Thoracic aorta (tissue), 2 donors: ENCODE data around the gene ANO9. TPM values are rescaled to one million over a fixed set of nuclear protein-coding genes. Genes with fewer than 3 reads are reported as not detected.

Experiments used
- ATAC-seq: fragments of 150-250 bp; one replicate; pipeline ENCODE4 v1.8.0; 2017; ENCODE audit warnings: low read depth; ENCODE audit not compliant: insufficient number of reproducible peaks, low FRiP score
- DNase-seq: peaks from one replicate; pipeline ENCODE4 v3.0.0-alpha.2; 2020; ENCODE audit warnings: low spot score
- H3K27ac ChIP-seq, 2 donors: fragments of 200-600 bp; sonication (generic); 1 replicate in 1 of 2; 2 replicates in 1 of 2; pipeline ENCODE4 v1.5.1; 2016; ENCODE audit warnings: mild to moderate bottlenecking in 2 of 2, moderate library complexity in 2 of 2
- H3K27me3 ChIP-seq: fragments of 200-600 bp; sonication (generic); replicated peaks from 2 replicates; pipeline ENCODE4 v1.6.0; 2016; ENCODE audit warnings: mild to moderate bottlenecking; ENCODE audit not compliant: insufficient read depth
- H3K36me3 ChIP-seq: fragments of 200-600 bp; sonication (generic); one replicate; pipeline ENCODE4 v1.5.1; 2016
- H3K4me1 ChIP-seq, 2 donors: fragments of 200-600 bp; sonication (generic); 1 replicate in 1 of 2; 2 replicates in 1 of 2; pipeline versions ENCODE4 v1.5.1 to v1.6.0; 2016; ENCODE audit warnings: low read depth in 2 of 2, mild to moderate bottlenecking in 1 of 2; ENCODE audit not compliant: control insufficient read depth in 1 of 2
- H3K4me3 ChIP-seq: fragments of 200-600 bp; sonication (generic); 2 replicates; pipeline ENCODE4 v1.5.1; 2016; ENCODE audit warnings: mild to moderate bottlenecking
- H3K9me3 ChIP-seq: fragments of 200-600 bp; sonication (generic); 2 replicates; pipeline ENCODE4 v1.5.1; 2016
- total RNA-seq, 2 donors: library from RNA; depleted of rRNA; stranded (reverse); fragments of >200 nt; gene quantifications; one replicate each; pipeline versions ENCODE4 v1.1.0 to v1.2.3, GENCODE V29; 2016
- TF ChIP-seq, protein P1 (sequence below): fragments of 200-600 bp; sonication (generic); IDR thresholded peaks from one replicate; pipeline ENCODE4 v1.5.1; 2019; ENCODE audit warnings: antibody characterized with exemption

Gene ANO9
- total RNA-seq, 2 donors from 2014 or later = 0.68 to 2.7 TPM

DNA sequence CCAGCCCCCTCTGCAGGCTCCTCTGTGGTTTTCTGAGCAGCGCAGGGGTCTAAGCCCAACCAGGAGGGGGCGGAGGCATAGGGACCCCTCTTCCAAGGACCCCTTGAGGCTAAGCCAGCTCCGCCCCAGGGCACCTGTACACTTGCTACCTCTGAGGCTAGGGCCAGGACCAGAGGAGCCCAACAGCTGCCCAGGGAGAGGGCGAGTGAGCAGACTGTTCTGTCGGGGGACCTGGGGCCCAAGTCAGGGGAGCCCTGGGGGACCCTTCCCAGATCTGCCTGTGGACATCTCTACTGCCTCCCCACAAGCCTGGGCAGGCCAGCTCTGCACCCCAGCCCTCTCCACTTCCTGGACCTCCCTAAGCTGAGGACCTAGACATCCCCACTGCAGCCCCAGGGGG lies 70.8 kb downstream of the ANO9 start:
- DNase-seq (no peak), ATAC-seq (no peak)
- Histone ChIP-seq H3K4me1 (no peaks in the 10 kb centered on the region), H3K27me3 (no peaks in the 10 kb centered on the region), H3K36me3 (no peaks in the 10 kb centered on the region), H3K27ac (no peak overlapping the region), H3K4me3 (no peak overlapping the region), H3K9me3 (no peaks in the 10 kb centered on the region)
- TF ChIP-seq, protein P1, sequence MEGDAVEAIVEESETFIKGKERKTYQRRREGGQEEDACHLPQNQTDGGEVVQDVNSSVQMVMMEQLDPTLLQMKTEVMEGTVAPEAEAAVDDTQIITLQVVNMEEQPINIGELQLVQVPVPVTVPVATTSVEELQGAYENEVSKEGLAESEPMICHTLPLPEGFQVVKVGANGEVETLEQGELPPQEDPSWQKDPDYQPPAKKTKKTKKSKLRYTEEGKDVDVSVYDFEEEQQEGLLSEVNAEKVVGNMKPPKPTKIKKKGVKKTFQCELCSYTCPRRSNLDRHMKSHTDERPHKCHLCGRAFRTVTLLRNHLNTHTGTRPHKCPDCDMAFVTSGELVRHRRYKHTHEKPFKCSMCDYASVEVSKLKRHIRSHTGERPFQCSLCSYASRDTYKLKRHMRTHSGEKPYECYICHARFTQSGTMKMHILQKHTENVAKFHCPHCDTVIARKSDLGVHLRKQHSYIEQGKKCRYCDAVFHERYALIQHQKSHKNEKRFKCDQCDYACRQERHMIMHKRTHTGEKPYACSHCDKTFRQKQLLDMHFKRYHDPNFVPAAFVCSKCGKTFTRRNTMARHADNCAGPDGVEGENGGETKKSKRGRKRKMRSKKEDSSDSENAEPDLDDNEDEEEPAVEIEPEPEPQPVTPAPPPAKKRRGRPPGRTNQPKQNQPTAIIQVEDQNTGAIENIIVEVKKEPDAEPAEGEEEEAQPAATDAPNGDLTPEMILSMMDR = no peak

DNA sequence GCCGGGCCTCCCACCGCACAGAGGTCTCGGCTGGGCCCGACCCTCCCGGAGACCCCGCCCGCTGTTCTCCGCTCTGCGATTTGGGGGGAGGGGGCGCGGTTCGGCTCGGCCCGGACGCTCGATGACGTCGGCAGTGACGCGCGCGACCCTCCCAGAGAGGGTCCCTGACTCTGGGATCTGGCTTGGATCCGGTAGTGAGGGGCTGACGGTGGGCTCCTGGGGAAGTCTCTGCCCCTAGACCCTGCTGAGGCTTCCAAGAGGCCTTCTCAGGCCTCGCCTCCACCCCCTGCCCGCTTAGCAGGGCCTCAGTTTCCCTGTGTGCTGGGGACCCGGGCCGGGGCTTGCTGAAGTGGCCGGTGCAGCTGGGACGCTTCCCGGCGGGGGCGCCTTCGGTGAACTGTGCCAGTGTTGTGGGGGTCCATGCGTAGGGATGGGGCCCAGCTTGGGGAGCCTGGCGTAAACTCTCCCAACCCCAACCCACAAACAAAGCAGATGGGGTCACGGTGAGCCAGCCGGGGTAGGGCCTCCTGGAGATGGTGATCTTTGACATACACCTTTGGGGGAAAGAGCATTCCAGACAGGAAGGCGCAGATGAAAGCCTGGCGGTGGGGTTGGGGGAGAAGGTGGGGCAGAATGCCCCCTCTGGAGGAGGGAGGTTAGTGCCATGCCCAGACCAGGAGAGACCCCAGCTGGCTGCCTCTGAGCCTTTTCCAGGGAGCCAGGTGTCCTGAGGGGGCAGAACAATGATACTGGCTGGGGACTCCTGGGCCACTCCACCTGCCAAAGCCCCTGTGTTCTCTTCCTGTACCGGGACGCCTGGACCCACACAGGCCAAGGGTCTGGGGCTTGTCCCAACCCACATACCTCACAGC lies 71.5 kb downstream of the ANO9 start:
- H3K36me3 ChIP-seq = no peaks in the 10 kb centered on the region
- TF ChIP-seq, protein P1 = no peak

DNA sequence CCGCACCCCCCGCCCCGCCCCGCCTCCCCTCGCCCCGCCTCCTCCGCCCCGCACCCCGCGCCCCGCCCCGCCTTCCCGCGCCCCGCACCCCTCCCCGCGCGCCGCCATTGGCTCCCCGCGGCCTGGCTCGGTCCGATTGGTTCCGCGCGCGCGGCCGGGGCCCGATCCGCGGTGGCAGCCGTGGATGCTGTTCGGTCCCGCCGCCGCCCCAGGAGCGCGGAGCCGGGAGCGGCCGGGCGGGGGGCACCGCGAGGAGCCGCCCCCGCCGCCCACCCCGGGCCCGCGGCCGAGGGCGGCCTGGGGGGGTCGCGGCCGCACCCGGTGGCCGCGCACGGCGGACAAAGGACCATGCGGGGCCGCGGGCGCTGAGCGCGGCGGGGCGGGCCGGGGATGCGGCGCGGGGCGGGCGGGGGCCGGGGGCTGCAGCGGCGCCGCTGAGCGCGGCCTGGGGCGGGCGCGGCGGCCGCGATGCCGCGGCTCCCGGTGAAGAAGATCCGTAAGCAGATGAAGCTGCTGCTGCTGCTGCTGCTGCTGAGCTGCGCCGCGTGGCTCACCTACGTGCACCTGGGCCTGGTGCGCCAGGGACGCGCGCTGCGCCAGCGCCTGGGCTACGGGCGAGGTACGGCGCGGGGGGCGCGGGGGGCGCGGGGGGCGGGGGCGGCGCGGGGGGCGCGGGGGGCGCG lies 72.3 kb downstream of the ANO9 start, which contains the start of gene B4GALNT4:
Gene B4GALNT4 (plus strand): TSS at position 164 of the 683 bp plus-strand sequence. CDS start 305 bp downstream, at position 469.
- Histone ChIP-seq H3K27ac (no peak within 1 kb of the TSS), H3K27me3 (no peaks in the 10 kb centered on the region), H3K36me3 (no peaks in the 10 kb centered on the region), H3K9me3 (no peaks in the 10 kb centered on the region), H3K4me3 (peak within 1 kb of the TSS; percentile 8), H3K4me1 (no peaks in the 10 kb centered on the region)
- DNase-seq (no peak), ATAC-seq (no peak)
- TF ChIP-seq, protein P1 = no peak

More for the DNA sequence above, 71.5 kb downstream of the ANO9 start:
- ATAC-seq = no peak
- Histone ChIP-seq H3K27me3 (no peaks in the 10 kb centered on the region), H3K4me1 (no peaks in the 10 kb centered on the region), H3K9me3 (no peaks in the 10 kb centered on the region), H3K4me3 (no peak overlapping the region), H3K27ac (no peak overlapping the region)
- no peak for DNase-seq

DNA sequence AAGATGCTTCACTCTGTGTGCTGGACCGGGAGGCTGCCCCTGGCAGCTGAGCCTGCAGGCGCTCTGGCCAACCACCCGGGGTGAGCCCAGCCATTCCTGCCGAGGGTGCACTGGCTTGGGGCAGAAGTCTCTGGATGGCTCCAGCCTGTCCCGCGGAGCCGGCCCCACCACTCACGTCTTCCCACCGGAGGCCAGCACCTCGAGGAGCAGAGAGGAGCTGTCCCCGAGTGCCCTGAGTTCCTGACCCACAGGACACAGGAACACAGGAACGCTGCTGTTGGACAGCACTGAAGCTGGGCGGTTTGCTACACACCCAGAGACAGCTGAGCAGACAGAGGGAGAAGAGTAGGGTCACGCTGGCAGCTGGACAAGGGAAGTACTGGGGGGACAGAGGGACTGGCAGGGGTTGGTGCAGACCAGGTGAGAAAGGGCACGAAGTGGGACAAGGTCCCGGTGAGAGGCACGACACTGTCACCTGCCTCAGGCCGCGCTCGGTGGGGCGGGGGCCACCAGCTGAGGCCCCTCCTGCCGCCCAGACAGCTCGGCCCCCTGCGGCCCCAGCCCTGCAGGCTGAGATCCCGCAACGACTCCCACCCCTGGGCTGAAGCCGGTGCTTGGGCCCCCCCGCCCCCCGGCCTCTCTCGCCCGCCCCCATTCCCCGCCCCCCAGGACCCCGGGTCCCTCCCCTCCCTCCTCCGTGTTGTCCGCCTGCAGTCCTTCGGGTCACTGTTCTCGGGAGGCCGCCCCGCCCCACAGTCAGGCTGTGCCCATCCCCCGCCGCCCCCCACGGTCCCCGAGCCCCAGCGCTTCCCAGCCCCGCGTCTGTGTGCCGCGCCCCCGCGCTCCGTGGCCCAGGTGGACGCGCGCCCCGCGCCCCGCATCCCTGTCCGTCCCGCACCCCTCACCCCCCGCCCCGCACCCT lies 73.1 kb downstream of the ANO9 start:
- ATAC-seq (no peak), DNase-seq (no peak)
- Histone ChIP-seq H3K9me3 (no peaks in the 10 kb centered on the region), H3K4me1 (no peaks in the 10 kb centered on the region), H3K4me3 (peak overlapping the region; percentile 8), H3K36me3 (no peaks in the 10 kb centered on the region), H3K27ac (no peak overlapping the region), H3K27me3 (no peaks in the 10 kb centered on the region)
- TF ChIP-seq, protein P1 = no peak
